ENCODE results near the gene BOD1L2. TPM values are rescaled to one million over a fixed set of nuclear protein-coding genes. Genes with fewer than 3 reads are reported as not detected.

BOD1L2 gene
- total RNA-seq, result not detected in 2 replicates

DNA sequence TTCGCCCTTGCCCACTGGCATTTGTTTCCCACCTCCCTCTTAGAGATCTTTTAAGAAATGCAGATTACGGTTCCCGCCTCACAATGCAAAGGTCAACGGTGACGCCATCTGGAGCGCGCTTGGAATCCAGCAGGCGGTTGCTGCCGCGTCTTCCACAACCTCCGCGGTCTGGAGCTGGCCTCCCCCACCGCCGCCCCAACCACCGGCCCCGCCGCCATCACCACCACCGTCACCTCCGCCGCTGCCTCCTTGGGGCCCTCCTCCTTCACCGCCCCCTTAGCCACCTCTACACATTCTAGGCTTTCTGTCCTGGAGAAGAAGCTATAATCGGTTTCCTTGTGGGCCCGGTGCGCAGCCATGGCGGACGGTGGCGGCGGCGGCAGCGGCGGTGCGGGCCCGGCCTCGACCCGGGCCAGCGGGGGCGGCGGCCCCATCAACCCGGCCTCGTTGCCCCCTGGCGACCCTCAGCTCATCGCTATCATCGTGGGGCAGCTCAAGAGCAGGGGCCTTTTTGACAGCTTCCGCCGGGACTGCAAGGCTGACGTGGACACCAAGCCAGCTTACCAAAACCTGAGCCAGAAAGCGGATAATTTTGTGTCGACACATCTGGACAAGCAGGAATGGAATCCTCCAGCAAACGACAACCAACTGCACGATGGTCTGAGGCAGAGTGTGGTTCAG lies at the start of gene BOD1L2:
BOD1L2 (plus strand) TSS at position 132 of the 681 bp plus-strand sequence; CDS start at position 358, 226 bp downstream.

Other genes with a start within 250 kb of the BOD1L2 start
- under 0.01 TPM in 1 of 2 replicates, not detected in the other for gene ST8SIA3, start 205.5 kb downstream of the BOD1L2 start, total RNA-seq

Data from bronchial smooth muscle cell (primary cell).